ENCODE measurements around the gene AIG1. TPM values are rescaled to one million over a fixed set of nuclear protein-coding genes. Genes with fewer than 3 reads are reported as not detected.

AIG1 gene
- total RNA-seq, 2 experiments from 2014 or later = 11.7 to 12.1 TPM

DNA sequence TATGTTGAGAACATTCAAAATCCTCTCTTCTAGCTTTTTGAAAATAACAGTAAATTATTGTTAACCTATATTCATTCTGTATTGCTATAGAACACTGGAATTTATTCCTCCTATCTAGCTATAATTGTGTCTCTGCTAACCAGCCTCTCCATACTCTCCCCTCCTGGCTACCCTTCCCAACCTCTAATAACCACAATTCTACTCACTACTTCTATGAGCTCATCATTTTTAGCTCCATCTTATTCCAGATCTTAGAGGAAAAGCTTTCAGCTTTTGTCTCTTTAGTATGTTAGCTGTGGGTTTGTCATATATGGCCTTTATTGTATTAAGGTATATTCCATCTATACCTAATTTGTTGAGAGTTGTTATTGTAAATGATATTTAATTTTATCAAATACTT is 108.8 kb downstream of the AIG1 start:
- ChIA-PET CTCF (no interaction called here), POLR2A (no interaction called here)
- H3K4me3 Mint-ChIP-seq = no peak overlapping the region
- H3K4me1 Mint-ChIP-seq = no peaks in the 10 kb centered on the region
- peaks cover 18% of the 10 kb centered on the region for H3K9me3 Mint-ChIP-seq
- peaks cover 15% of the 10 kb centered on the region for H3K36me3 Mint-ChIP-seq (ENCODE audit: low read depth)
- DNase-seq = no peak
- H3K27ac Mint-ChIP-seq = no peak overlapping the region
- no peaks in the 10 kb centered on the region for H3K27me3 Mint-ChIP-seq

GRCh38 chr6:143174516-143174915 is 113.8 kb downstream of the AIG1 start:
- H3K27ac Mint-ChIP-seq = no peak overlapping the region
- H3K4me1 Mint-ChIP-seq = no peaks in the 10 kb centered on the region
- H3K36me3 Mint-ChIP-seq (ENCODE audit: low read depth) = peaks cover 26% of the 10 kb centered on the region
- H3K27me3 Mint-ChIP-seq = no peaks in the 10 kb centered on the region
- POLR2A ChIA-PET = no interaction called here
- no peak for DNase-seq
- H3K9me3 Mint-ChIP-seq = peaks cover 34% of the 10 kb centered on the region
- H3K4me3 Mint-ChIP-seq = no peak overlapping the region
- CTCF ChIA-PET = interaction anchor here (1.8 kb wide), 1 partner anchor 15 kb away, joined by 3 read pairs; no protein-coding TSS in a partner anchor

DNA sequence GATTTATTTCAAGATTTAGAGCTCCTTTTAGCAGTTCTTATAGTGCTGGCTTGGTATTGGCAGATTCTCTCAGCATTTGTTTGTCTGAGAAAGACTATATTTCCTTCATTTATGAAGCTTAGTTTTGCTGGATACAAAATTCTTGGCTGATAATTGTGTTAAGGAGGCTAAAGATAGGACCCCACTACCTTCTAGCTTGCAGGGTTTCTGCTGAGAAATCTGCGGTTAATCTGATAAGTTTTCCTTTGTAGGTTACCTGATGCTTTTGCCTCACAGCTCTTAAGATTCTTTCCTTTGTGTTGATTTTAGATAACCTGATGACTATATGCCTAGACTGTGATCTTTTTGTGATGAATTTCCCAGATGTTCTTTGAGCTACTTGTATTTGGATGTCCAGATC is 114.3 kb downstream of the AIG1 start:
- no peak for DNase-seq
- Mint-ChIP-seq H3K27ac (no peak overlapping the region), H3K4me1 (no peaks in the 10 kb centered on the region), H3K4me3 (no peak overlapping the region), H3K27me3 (no peaks in the 10 kb centered on the region), H3K36me3 (ENCODE audit: low read depth) (peaks cover 26% of the 10 kb centered on the region), H3K9me3 (peaks cover 34% of the 10 kb centered on the region)
- ChIA-PET POLR2A (no interaction called here), CTCF (interaction anchor here (1.8 kb wide), 1 partner anchor 15 kb away, joined by 3 read pairs; no protein-coding TSS in a partner anchor)

- peaks cover 25% of the 10 kb centered on the region for H3K36me3 Mint-ChIP-seq (ENCODE audit: low read depth)
- DNase-seq = no peak
- no peak overlapping the region for H3K4me3 Mint-ChIP-seq
- CTCF ChIA-PET = no interaction called here
- POLR2A ChIA-PET = no interaction called here
- peaks cover 34% of the 10 kb centered on the region for H3K9me3 Mint-ChIP-seq
- no peak overlapping the region for H3K27ac Mint-ChIP-seq
- no peaks in the 10 kb centered on the region for H3K27me3 Mint-ChIP-seq
- H3K4me1 Mint-ChIP-seq = no peaks in the 10 kb centered on the region
These were observed 115.7 kb downstream of the AIG1 start for GRCh38 chr6:143176090-143177021.

- Mint-ChIP-seq H3K27ac (no peak overlapping the region), H3K9me3 (peaks cover 23% of the 10 kb centered on the region), H3K36me3 (ENCODE audit: low read depth) (peaks cover 21% of the 10 kb centered on the region), H3K27me3 (no peaks in the 10 kb centered on the region), H3K4me3 (no peak overlapping the region), H3K4me1 (no peaks in the 10 kb centered on the region)
- no peak for DNase-seq
- ChIA-PET CTCF (no interaction called here), POLR2A (no interaction called here)
These were observed 117.0 kb downstream of the AIG1 start for GRCh38 chr6:143177706-143178105.

- Mint-ChIP-seq H3K4me3 (no peak overlapping the region), H3K4me1 (no peaks in the 10 kb centered on the region), H3K27me3 (no peaks in the 10 kb centered on the region), H3K27ac (no peak overlapping the region), H3K36me3 (ENCODE audit: low read depth) (peaks cover 16% of the 10 kb centered on the region), H3K9me3 (peaks cover 18% of the 10 kb centered on the region)
- CTCF ChIA-PET = no interaction called here
- no peak for DNase-seq
- POLR2A ChIA-PET = no interaction called here
These were observed 118.4 kb downstream of the AIG1 start for GRCh38 chr6:143179096-143179495.

GRCh38 chr6:143179901-143180612 is 119.4 kb downstream of the AIG1 start:
- Mint-ChIP-seq H3K9me3 (peaks cover 12% of the 10 kb centered on the region), H3K27ac (no peak overlapping the region), H3K27me3 (no peaks in the 10 kb centered on the region), H3K4me3 (no peak overlapping the region), H3K36me3 (ENCODE audit: low read depth) (peaks cover 11% of the 10 kb centered on the region), H3K4me1 (no peaks in the 10 kb centered on the region)
- no peak for DNase-seq
- ChIA-PET POLR2A (no interaction called here), CTCF (no interaction called here)

- no peak overlapping the region for H3K27ac Mint-ChIP-seq
- CTCF ChIA-PET = interaction anchor here (1.1 kb wide), 1 partner anchor 99 kb away, joined by 3 read pairs; no protein-coding TSS in a partner anchor
- no peaks in the 10 kb centered on the region for H3K4me1 Mint-ChIP-seq
- H3K27me3 Mint-ChIP-seq = no peaks in the 10 kb centered on the region
- no peak overlapping the region for H3K4me3 Mint-ChIP-seq
- H3K9me3 Mint-ChIP-seq = peaks cover 8% of the 10 kb centered on the region
- DNase-seq = no peak
- POLR2A ChIA-PET = no interaction called here
- peaks cover 6% of the 10 kb centered on the region for H3K36me3 Mint-ChIP-seq (ENCODE audit: low read depth)
These were observed 120.1 kb downstream of the AIG1 start for GRCh38 chr6:143180826-143181225.

DNA sequence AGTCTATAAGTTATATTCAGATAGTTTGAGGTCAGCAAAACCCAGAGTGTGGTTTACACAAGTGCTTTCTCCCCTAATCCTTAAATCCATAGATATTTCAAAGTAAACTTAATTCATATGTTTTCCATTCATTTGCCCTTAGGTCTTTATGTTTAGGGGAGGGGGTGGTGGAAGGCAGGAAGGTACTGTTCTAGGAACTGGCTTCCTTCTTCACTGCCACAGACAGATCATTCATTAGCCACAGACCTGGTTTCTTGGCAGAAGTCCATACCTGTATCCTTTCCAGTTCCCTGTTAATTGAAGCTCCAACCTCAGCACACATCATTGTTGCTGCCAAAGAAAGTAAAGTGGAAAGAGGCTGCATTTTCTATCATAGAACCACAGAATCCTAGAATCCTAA is 123.0 kb downstream of the AIG1 start:
- Mint-ChIP-seq H3K27ac (no peak overlapping the region), H3K9me3 (no peaks in the 10 kb centered on the region), H3K27me3 (no peaks in the 10 kb centered on the region), H3K36me3 (ENCODE audit: low read depth) (no peaks in the 10 kb centered on the region), H3K4me3 (no peak overlapping the region), H3K4me1 (no peaks in the 10 kb centered on the region)
- ChIA-PET CTCF (interaction anchor here (1.1 kb wide), 1 partner anchor 10 kb away, joined by 3 read pairs; no protein-coding TSS in a partner anchor), POLR2A (no interaction called here)
- DNase-seq = no peak

DNA sequence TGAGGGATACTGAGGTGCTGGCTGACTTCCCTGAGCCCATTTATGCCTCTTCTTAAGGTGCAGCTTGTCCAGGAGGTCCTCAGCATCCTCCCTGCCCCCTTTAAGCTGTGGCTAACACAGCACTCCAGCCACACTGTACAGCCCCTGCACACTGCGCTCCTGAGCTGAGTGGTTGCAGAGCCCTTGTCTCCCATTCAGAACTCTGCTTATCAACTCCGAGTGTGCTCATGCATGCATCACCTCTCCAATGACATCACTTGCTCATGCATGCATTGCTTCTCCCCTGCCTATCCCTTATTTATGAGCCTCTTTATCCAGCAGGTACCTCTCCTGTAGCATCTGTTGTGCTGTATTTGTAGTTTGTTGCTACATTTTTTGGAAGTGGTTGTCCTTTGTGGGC is 124.6 kb downstream of the AIG1 start:
- H3K4me3 Mint-ChIP-seq = no peak overlapping the region
- H3K27ac Mint-ChIP-seq = no peak overlapping the region
- ChIA-PET CTCF (interaction anchor here (0.6 kb wide), 1 partner anchor 628 kb away, joined by 3 read pairs; no protein-coding TSS in a partner anchor), POLR2A (no interaction called here)
- DNase-seq = no peak
- H3K4me1 Mint-ChIP-seq = no peaks in the 10 kb centered on the region
- H3K9me3 Mint-ChIP-seq = no peaks in the 10 kb centered on the region
- no peaks in the 10 kb centered on the region for H3K36me3 Mint-ChIP-seq (ENCODE audit: low read depth)
- H3K27me3 Mint-ChIP-seq = no peaks in the 10 kb centered on the region

DNA sequence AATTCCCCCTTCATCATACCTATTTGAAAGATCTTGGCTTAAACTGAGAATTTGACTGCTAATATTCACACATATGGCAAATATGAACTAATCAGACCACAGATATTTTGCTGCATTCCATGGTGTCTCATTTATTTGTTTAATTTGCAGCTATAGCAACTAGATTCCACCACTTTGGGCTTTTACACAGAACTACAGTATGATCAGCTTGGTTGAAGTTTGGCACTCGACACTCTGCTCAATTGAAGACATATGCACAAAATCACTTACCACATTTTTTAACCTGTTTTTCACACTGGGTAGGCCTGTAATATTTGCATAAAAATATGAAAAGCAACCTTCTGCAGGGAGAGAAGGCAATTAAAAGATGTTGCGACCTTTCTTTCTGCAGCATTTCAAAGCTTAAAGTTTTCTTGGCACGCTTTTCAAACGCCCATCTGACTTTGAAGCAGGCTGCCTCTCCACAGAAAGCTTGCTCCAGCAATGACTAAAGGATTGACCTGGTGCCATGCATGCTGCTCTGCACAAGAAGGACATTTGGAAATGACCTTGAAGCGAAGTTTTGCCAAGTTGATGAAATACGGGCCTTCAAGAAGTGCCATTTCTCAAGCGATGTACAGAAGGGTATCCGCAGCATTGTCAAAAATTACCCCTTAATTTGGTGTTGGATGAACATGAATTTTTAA is 126.7 kb downstream of the AIG1 start:
- Mint-ChIP-seq H3K9me3 (no peaks in the 10 kb centered on the region), H3K36me3 (ENCODE audit: low read depth) (no peaks in the 10 kb centered on the region), H3K4me1 (no peaks in the 10 kb centered on the region), H3K27ac (no peak overlapping the region), H3K4me3 (no peak overlapping the region), H3K27me3 (no peaks in the 10 kb centered on the region)
- POLR2A ChIA-PET = no interaction called here
- CTCF ChIA-PET = no interaction called here
- DNase-seq = no peak

DNA sequence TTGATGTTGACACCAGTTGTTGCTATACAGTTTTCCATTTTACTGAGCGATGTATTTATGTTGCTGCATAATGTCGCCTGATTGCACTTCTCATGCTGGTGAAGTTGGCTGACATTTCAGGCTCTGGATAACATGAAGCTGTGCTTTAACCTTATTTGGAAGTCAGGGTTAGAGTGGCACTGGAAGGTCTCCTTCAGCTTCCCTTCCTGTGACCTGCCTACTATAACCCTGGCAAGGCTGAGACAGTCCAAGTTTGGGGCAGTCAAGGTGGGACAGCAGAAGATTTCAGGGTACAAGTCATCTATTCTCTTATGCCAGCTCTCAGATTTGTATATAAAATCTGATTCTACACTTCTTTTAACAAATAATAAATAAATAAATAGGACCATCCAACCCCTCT is 127.6 kb downstream of the AIG1 start:
- Mint-ChIP-seq H3K9me3 (no peaks in the 10 kb centered on the region), H3K27me3 (no peaks in the 10 kb centered on the region), H3K4me3 (no peak overlapping the region), H3K36me3 (ENCODE audit: low read depth) (no peaks in the 10 kb centered on the region), H3K27ac (no peak overlapping the region), H3K4me1 (no peaks in the 10 kb centered on the region)
- POLR2A ChIA-PET = no interaction called here
- no peak for DNase-seq
- CTCF ChIA-PET = no interaction called here

DNA sequence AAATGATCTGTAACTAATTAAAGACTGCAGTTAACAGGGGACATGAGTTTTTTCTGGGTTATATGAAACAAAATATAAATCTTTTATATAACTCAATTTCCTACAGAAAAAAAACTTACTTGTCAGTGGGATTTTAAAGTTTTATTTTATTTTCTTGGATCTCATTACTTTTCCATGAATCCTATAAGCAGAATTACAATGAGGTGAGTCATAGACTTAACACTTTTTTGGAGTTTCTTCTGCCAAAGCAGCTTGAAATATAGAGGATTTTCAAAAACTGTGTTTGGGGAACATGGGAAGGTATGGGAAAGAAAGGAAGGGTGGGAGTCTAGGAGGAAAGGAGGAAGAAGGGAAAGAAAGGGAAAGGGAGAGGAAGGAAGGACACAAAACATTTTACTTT is 130.7 kb downstream of the AIG1 start:
- CTCF ChIA-PET = no interaction called here
- peaks cover 4% of the 10 kb centered on the region for H3K9me3 Mint-ChIP-seq
- no peak overlapping the region for H3K4me3 Mint-ChIP-seq
- no peaks in the 10 kb centered on the region for H3K4me1 Mint-ChIP-seq
- H3K27ac Mint-ChIP-seq = no peak overlapping the region
- no peak for DNase-seq
- no peaks in the 10 kb centered on the region for H3K27me3 Mint-ChIP-seq
- H3K36me3 Mint-ChIP-seq (ENCODE audit: low read depth) = no peaks in the 10 kb centered on the region
- POLR2A ChIA-PET = interaction anchor here (0.7 kb wide), 1 partner anchor 251 kb away, joined by 8 read pairs; no protein-coding TSS in a partner anchor
